GM13977 (cell line): ENCODE data around the gene PGLYRP3.
A peak's percentile ranks its signal among the peaks of the same experiment; 100 is the strongest.

ENCODE experiments used
- DNase-seq: peaks from one replicate; pipeline ENCODE4 v3.0.0; 2012; ENCODE audit warnings: low spot score
- in situ Hi-C: fragments of 300-500 bp; cut with MboI; formaldehyde crosslinking; loops from one replicate; pipeline ENCODE4 v1.12.0; 2022; ENCODE audit warnings: low sequenced_read_pairs, low pct_unique_long_range_greater_than_20kb, mixed read lengths, inconsistent platforms; ENCODE audit not compliant: unreplicated experiment
- TF ChIP-seq, protein P1 (sequence below): IDR thresholded peaks from 2 replicates; pipeline ENCODE4 v1.5.1; 2012; ENCODE audit warnings: mild to moderate bottlenecking, control low read depth; ENCODE audit not compliant: insufficient read depth; ENCODE audit errors: extremely low read depth, missing control alignments

Gene PGLYRP3

DNA sequence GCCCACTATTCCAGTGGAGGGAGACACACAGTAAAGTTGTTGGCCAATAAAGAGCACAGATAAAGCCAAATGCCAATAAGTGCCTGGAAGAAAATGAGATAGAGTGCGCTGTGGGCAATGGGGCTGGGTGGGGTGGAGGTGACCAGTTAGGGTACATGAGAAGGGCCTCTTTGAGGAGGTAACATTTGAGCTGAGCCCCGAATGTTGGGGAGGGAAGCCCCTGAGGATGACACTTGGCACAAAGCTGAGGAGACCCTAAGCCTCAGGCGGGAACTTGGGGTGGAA, 45.9 kb upstream of the PGLYRP3 start:
- in situ Hi-C loops = no loop called here
- TF ChIP-seq, protein P1, sequence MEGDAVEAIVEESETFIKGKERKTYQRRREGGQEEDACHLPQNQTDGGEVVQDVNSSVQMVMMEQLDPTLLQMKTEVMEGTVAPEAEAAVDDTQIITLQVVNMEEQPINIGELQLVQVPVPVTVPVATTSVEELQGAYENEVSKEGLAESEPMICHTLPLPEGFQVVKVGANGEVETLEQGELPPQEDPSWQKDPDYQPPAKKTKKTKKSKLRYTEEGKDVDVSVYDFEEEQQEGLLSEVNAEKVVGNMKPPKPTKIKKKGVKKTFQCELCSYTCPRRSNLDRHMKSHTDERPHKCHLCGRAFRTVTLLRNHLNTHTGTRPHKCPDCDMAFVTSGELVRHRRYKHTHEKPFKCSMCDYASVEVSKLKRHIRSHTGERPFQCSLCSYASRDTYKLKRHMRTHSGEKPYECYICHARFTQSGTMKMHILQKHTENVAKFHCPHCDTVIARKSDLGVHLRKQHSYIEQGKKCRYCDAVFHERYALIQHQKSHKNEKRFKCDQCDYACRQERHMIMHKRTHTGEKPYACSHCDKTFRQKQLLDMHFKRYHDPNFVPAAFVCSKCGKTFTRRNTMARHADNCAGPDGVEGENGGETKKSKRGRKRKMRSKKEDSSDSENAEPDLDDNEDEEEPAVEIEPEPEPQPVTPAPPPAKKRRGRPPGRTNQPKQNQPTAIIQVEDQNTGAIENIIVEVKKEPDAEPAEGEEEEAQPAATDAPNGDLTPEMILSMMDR = no peak
- DNase-seq = no peak

DNA sequence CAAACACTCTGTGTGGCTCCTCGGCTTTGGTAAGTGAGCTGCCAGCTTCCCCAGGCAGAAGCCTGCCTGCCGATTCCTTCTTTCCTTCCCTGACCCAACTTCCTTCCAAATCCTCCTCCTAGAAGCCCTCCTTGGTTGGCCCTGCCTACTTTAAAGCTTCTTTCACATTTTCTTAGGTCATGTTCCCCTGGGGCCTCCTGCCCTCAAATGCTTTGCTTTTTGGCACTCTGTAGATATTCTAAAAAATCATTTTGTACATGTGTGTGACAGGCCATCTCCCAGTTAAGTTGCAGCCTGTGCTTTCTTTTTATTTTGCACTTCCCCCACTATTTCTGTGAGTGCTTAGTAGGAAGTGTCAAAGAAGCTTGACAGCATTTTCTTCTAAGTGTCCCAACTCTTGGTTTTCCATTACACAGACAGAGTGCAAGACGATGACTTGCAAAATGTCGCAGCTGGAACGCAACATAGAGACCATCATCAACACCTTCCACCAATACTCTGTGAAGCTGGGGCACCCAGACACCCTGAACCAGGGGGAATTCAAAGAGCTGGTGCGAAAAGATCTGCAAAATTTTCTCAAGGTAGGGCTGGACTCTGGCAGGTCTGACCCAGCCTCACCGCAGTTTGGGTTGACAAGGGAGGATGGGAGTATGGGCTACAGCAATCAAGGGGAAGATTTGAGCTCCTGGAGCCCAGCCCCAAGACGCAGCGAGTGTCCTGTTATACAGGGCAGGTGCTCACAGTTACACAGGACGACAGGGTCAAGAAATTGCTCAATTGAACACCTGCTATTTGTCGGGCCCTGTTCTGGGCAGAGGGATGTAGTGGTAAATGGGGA, 45.3 kb upstream of the PGLYRP3 start, which contains the start of gene S100A9:
S100A9 (plus strand) TSS at position 2 of the 838 bp plus-strand sequence; CDS start at position 432, 430 bp downstream.
- TF ChIP-seq, protein P1 = no peak
- in situ Hi-C loops = no loop called here
- DNase-seq = no peak

DNA sequence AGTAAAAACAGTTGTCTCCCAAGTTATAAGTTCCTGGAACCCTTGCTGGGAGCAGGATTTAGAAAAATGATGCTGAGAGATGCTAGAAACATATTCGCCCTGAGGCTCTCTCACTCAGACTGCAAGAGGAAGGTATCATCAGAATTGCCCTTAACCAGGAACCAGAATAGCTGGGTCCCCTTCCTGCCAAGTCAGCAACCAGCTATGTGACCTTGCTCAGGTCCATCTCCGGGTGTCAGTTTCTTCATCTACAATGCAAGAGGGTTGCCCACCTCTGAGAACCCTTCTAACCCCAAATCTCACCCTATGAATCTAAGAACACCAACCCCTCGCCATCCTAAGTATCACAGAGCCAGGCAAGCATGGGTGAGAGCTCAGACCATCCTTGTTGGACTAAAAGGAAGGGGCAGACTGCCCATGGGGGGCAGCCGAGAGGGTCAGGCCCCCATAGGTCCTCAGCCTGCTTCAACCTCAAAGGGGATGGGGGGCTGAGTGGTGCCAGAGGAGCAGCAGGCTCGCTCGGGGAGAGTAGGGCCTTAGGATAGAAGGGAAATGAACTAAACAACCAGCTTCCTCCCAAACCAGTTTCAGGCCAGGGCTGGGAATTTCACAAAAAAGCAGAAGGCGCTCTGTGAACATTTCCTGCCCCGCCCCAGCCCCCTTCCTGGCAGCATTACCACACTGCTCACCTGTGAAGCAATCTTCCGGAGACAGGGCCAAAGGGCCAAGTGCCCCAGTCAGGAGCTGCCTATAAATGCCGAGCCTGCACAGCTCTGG, 44.5 kb upstream of the PGLYRP3 start:
- no peak for DNase-seq
- TF ChIP-seq, protein P1 = no peak
- in situ Hi-C loops = no loop called here

DNA sequence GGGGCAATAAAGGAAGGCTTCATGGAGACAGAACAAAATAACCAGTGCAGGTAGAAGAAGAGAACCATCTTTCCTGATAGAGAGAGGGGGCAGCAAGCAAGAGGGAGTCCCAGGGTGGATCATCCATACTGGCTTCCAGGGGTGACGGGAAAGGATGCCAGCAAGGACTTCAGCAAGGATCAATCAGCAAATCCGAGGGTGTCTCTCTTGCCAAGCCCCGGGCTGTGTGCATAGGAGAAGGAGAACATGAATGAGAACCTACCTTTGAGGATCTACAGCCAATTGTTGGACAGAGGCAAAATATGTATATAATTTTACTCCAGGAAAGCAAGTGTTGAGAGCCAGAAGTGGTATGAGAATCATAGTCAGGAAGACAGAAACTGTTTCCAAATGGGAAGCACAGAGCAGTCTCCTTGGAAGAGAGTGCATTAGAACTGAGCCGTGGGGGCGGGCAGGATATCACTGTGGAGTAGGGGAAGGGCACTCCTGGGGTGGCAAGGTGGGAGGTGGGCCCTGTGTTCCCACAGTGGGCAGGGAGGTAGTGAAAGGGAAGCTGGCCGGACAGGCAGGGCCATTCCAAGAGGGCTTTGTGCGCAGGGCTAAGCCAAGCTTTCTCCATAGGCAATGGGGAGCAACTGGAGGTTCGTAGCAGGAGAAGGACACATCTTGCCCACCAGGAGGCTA, 43.8 kb upstream of the PGLYRP3 start:
- in situ Hi-C loops = no loop called here
- TF ChIP-seq, protein P1 = no peak
- no peak for DNase-seq

DNA sequence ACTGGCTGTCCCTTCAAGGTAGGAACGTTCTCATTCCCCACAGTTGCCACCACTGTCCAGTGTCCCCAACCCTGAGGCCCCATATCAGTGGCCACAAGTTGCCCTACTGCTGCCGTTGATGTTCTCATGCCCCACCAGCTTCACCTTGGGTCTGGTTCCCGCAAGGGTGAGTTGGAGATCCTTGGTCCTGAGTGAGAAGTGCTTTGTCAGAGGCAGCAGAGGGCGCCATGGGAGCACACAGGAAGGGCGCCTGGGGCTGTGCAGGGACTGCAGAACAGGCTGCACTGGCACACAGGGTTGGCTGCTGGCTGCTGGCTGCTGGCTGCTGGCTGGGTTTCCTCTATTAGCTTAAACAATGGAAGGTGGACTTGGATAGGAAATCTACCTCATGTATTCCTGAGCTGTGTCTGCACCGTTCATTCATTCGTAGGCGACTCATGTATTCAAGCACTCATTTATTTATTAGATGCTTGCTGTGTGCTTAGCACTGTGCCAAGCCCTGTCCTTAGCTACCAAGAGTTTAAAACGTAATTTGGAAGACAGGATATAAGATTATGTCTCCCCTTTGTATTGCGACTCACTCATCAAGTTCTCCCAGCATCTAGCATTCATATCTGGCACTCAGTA, 42.8 kb upstream of the PGLYRP3 start:
- peak; percentile 58 for DNase-seq
- TF ChIP-seq, protein P1 = peak; percentile 77
- in situ Hi-C loops = no loop called here
